Measurements from ENCODE around the gene CATSPERD.

DNA sequence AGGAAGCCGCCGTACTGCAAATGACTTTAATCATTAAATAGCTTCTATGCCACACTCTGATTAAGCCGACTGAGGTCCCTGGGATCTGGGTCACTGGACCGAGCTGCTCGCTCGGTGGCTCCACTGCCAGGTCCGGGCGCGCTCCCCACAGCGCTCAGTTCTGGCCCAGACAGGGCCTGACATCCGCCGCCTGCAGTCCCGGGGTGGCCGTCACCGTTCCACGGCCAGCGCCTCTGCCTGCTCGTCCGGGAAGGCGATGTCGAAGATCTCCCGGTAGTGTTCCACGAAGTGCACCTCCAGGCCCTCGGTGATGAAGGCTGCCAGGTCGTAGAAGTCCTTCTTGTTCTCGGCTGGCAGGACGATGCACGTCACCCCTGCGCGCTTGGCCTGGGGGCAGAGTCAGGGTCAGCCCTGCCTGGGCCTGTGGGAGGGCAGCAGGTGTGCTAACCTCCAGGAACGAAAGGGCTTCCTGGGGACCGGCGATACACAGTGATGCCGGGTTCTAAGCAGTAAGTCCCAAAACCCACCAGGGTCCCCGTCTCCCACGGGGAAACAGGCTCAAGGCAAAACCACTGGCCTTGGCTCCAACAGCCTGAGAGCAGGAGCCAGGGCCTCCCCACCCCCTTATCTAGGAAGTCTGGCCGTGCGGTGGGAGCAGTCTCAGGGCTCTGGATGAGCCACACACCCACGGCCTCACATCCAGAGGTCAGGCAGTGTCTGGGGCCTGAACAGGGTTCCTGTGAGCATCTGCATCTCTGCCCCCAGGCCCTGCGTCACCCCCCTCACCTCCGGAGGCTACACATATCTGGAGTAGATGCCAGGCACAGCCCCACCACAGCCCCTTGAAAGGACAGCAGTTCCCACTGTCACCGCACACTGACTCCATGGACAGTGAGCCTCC is 28.4 kb upstream of the CATSPERD start:
- TF ChIP-seq NFE2L2 (IDR thresholded peaks at IDR 0.05; ENCODE audit: low read depth, low read length) (no peak), CHD1 (IDR thresholded peaks at IDR 0.05; ENCODE audit: low read depth, low read length) (no peak), RAD21 (IDR thresholded peaks at IDR 0.05; ENCODE audit: low read length) (no peak), RFX5 (IDR thresholded peaks at IDR 0.05; ENCODE audit: low read depth, low read length) (no peak), POLR2A (IDR thresholded peaks at IDR 0.05; ENCODE audit: low read depth, low read length) (no peak), SMC3 (IDR thresholded peaks at IDR 0.05; ENCODE audit: low read depth, low read length) (no peak), MXI1 (IDR thresholded peaks at IDR 0.05; ENCODE audit: borderline replicate concordance, low read depth, low read length) (no peak), CEBPB (IDR thresholded peaks at IDR 0.05; ENCODE audit: low read depth, low read length) (no peak), BHLHE40 (IDR thresholded peaks at IDR 0.05; ENCODE audit: low read depth, low read length) (no peak), RCOR1 (IDR thresholded peaks at IDR 0.05; ENCODE audit: insufficient replicate concordance, low read length) (no peak)
- TF ChIP-seq, protein P1, sequence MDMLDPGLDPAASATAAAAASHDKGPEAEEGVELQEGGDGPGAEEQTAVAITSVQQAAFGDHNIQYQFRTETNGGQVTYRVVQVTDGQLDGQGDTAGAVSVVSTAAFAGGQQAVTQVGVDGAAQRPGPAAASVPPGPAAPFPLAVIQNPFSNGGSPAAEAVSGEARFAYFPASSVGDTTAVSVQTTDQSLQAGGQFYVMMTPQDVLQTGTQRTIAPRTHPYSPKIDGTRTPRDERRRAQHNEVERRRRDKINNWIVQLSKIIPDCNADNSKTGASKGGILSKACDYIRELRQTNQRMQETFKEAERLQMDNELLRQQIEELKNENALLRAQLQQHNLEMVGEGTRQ (IDR thresholded peaks at IDR 0.05; ENCODE audit: low read depth, low read length), result no peak
- TF ChIP-seq, protein P2, sequence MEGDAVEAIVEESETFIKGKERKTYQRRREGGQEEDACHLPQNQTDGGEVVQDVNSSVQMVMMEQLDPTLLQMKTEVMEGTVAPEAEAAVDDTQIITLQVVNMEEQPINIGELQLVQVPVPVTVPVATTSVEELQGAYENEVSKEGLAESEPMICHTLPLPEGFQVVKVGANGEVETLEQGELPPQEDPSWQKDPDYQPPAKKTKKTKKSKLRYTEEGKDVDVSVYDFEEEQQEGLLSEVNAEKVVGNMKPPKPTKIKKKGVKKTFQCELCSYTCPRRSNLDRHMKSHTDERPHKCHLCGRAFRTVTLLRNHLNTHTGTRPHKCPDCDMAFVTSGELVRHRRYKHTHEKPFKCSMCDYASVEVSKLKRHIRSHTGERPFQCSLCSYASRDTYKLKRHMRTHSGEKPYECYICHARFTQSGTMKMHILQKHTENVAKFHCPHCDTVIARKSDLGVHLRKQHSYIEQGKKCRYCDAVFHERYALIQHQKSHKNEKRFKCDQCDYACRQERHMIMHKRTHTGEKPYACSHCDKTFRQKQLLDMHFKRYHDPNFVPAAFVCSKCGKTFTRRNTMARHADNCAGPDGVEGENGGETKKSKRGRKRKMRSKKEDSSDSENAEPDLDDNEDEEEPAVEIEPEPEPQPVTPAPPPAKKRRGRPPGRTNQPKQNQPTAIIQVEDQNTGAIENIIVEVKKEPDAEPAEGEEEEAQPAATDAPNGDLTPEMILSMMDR (conservative IDR thresholded peaks at IDR 0.05; ENCODE audit: low read depth, low read length), result no peak
